Liver (tissue), 9 donors: ENCODE results near the gene SERP1. TPM values are rescaled to one million over a fixed set of nuclear protein-coding genes. Genes with fewer than 3 reads are reported as not detected.

Source experiments
- DNase-seq: peaks from one replicate; pipeline ENCODE4 v3.0.0-alpha.2; 2017; ENCODE audit warnings: low spot score
- H3K27ac ChIP-seq, 2 donors: one replicate each; pipeline ENCODE4 v1.7.0; 2013; ENCODE audit warnings: inconsistent platforms in 2 of 2, low read length in 2 of 2, control low read depth in 1 of 2, low read depth in 1 of 2, mild to moderate bottlenecking in 1 of 2
- H3K27me3 ChIP-seq, 4 donors: one replicate each; pipeline versions ENCODE4 v1.6.1 to v1.7.0; 2013; ENCODE audit warnings: low read length in 3 of 4, inconsistent platforms in 1 of 4, mild to moderate bottlenecking in 1 of 4, moderate library complexity in 1 of 4; ENCODE audit not compliant: control insufficient read depth in 4 of 4, insufficient read depth in 4 of 4
- H3K36me3 ChIP-seq, 4 donors: one replicate each; pipeline versions ENCODE4 v1.6.1 to v1.7.0; 2013; ENCODE audit warnings: low read length in 3 of 4, mild to moderate bottlenecking in 3 of 4, low read depth in 1 of 4, moderate library complexity in 1 of 4; ENCODE audit not compliant: control insufficient read depth in 4 of 4, insufficient read depth in 3 of 4
- H3K4me1 ChIP-seq, 4 donors: one replicate each; pipeline versions ENCODE4 v1.6.1 to v1.7.0; 2013; ENCODE audit warnings: low read length in 3 of 4, mild to moderate bottlenecking in 3 of 4, moderate library complexity in 1 of 4; ENCODE audit not compliant: control insufficient read depth in 4 of 4, insufficient read depth in 4 of 4
- H3K4me3 ChIP-seq, 3 donors: one replicate each; pipeline versions ENCODE4 v1.6.1 to v1.7.0; 2013; ENCODE audit warnings: low read length in 3 of 3, control low read depth in 1 of 3, low read depth in 1 of 3, mild to moderate bottlenecking in 1 of 3
- H3K9ac ChIP-seq, 2 donors: one replicate each; pipeline ENCODE4 v1.7.0; 2013; ENCODE audit warnings: low read length in 2 of 2, mild to moderate bottlenecking in 2 of 2, moderate library complexity in 2 of 2, control low read depth in 1 of 2, low read depth in 1 of 2
- H3K9me3 ChIP-seq, 4 donors: one replicate each; pipeline versions ENCODE4 v1.6.1 to v1.7.0; 2013; ENCODE audit warnings: low read length in 3 of 4; ENCODE audit not compliant: control insufficient read depth in 4 of 4
- EGR1 ChIP-seq, 2 donors: IDR thresholded peaks; 2 replicates each; pipeline ENCODE4 v1.6.1; 2016 to 2018; ENCODE audit warnings: antibody characterized with exemption in 2 of 2, low read depth in 2 of 2
- FOXA1 ChIP-seq: IDR thresholded peaks from 2 replicates; pipeline ENCODE4 v1.6.1; 2016; ENCODE audit warnings: antibody characterized with exemption
- FOXA2 ChIP-seq: IDR thresholded peaks from 2 replicates; pipeline ENCODE4 v1.6.1; 2016; ENCODE audit warnings: antibody characterized with exemption
- GABPA ChIP-seq, 2 donors: IDR thresholded peaks in 1 of 2; conservative IDR thresholded peaks in 1 of 2; 2 replicates each; pipeline ENCODE4 v1.6.1; 2016; ENCODE audit warnings: antibody characterized with exemption in 2 of 2, mild to moderate bottlenecking in 1 of 2, moderate library complexity in 1 of 2
- HNF4A ChIP-seq, 2 donors: conservative IDR thresholded peaks; 2 replicates each; pipeline ENCODE4 v1.6.1; 2016; ENCODE audit warnings: antibody characterized with exemption in 2 of 2, mild to moderate bottlenecking in 2 of 2
- HNF4G ChIP-seq: IDR thresholded peaks from 2 replicates; pipeline ENCODE4 v1.6.1; 2016; ENCODE audit warnings: antibody characterized with exemption
- JUND ChIP-seq, 2 donors: IDR thresholded peaks; 2 replicates each; pipeline ENCODE4 v1.6.1; 2016; ENCODE audit warnings: antibody characterized with exemption in 2 of 2
- NR2F2 ChIP-seq: IDR thresholded peaks from 2 replicates; pipeline ENCODE4 v1.6.1; 2016; ENCODE audit warnings: antibody characterized with exemption
- RAD21 ChIP-seq, 2 donors: IDR thresholded peaks; 2 replicates each; pipeline ENCODE4 v1.6.1; 2016; ENCODE audit warnings: antibody characterized with exemption in 2 of 2, mild to moderate bottlenecking in 2 of 2
- RXRA ChIP-seq, 2 donors: IDR thresholded peaks; 2 replicates each; pipeline ENCODE4 v1.6.1; 2017 to 2018; ENCODE audit warnings: antibody characterized with exemption in 2 of 2, mild to moderate bottlenecking in 1 of 2
- SP1 ChIP-seq: IDR thresholded peaks from 2 replicates; pipeline ENCODE4 v1.6.1; 2018; ENCODE audit warnings: antibody characterized with exemption, mild to moderate bottlenecking
- TAF1 ChIP-seq: conservative IDR thresholded peaks from 2 replicates; pipeline ENCODE4 v1.6.1; 2016; ENCODE audit warnings: antibody characterized with exemption, mild to moderate bottlenecking
- YY1 ChIP-seq: IDR thresholded peaks from 2 replicates; pipeline ENCODE4 v1.6.1; 2016; ENCODE audit warnings: antibody characterized with exemption, mild to moderate bottlenecking
- WGBS: extraction: QIAGEN DNeasy Blood & Tissue Kit; methylation state at CpG from one replicate; pipeline ENCODE4 v1.1.7; 2013; 5-methylcytosine and 5-hydroxymethylcytosine counted together
- polyA plus RNA-seq, 2 donors: library from polyadenylated mRNA; stranded (reverse) in 1 of 2; unstranded in 1 of 2; fragments of 200-250 nt in 1 of 2; fragments of >200 nt in 1 of 2; fragmentation: Nextera tagmentation in 1 of 2; extraction: Ambion mirVana in 1 of 2; gene quantifications; one replicate each; pipeline versions ENCODE4 v1.2.1 to v1.2.3, GENCODE V29; 2013 to 2015
- total RNA-seq, 2 donors: library from RNA; depleted of rRNA; stranded (reverse); fragments of >200 nt; gene quantifications; one replicate each; pipeline ENCODE4 v1.2.3, GENCODE V29; 2014
- TF ChIP-seq, protein P1 (sequence below): IDR thresholded peaks from 2 replicates; pipeline ENCODE4 v1.6.1; 2016; ENCODE audit warnings: antibody characterized with exemption
- TF ChIP-seq, protein P2 (sequence below): IDR thresholded peaks from 2 replicates; pipeline ENCODE4 v1.6.1; 2016; ENCODE audit warnings: antibody characterized with exemption
- TF ChIP-seq, protein P3 (sequence below): IDR thresholded peaks from 2 replicates; pipeline ENCODE4 v1.6.1; 2016; ENCODE audit warnings: antibody characterized with exemption
- TF ChIP-seq, protein P4 (sequence below): fragments of 150-350 bp; IDR thresholded peaks from 2 replicates; pipeline ENCODE4 v1.5.1; 2017; ENCODE audit warnings: improper control_type of control experiment, low read depth, low read length; ENCODE audit not compliant: missing input control
- donor health status: healthy.
- donor health status: healthy.
- donor health status: healthy.
- donor health status: healthy.
- donor health status: healthy.

SERP1 gene
- total and polyA plus RNA-seq, 4 donors, result 116 to 254 (median 182) TPM

DNA sequence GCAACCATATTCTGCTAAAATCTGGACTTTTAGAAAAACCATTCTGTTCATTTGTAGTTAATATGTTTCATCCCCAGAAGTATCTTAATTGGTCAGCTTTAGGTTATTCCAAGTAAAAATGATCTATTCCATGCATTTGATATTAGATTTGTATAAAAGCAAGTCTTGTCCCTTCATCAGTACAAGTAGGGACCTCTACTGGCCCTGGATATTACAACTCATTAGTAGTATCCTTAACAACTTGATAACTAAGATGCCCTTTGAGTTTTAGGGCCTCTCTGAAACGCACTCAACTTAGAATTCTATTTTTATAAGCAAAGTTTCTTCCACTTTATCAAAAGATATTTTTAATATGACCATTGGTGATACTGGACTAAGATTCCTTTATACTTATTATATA, 31.6 kb upstream of the SERP1 start:
- Histone ChIP-seq H3K9ac (no peak overlapping the region), H3K27me3 (no peaks in the 10 kb centered on the region), H3K27ac (no peak overlapping the region), H3K4me3 (no peak overlapping the region), H3K36me3 (peaks cover 8 to 38% (median 24%) of the 10 kb centered on the region in 4 donors), H3K9me3 (no peaks in the 10 kb centered on the region), H3K4me1 (no peaks in the 10 kb centered on the region)
- DNase-seq, result no peak
- WGBS, result 68% methylated on average over 1 of the region's 1 CpG
- TF ChIP-seq RAD21 (IDR thresholded peaks at IDR 0.05), result peak in 1 of 2 donors; percentile 21
- no peak for TF ChIP-seq EGR1 (IDR thresholded peaks at IDR 0.05; ENCODE audit: low read depth in 2 of 2)

DNA sequence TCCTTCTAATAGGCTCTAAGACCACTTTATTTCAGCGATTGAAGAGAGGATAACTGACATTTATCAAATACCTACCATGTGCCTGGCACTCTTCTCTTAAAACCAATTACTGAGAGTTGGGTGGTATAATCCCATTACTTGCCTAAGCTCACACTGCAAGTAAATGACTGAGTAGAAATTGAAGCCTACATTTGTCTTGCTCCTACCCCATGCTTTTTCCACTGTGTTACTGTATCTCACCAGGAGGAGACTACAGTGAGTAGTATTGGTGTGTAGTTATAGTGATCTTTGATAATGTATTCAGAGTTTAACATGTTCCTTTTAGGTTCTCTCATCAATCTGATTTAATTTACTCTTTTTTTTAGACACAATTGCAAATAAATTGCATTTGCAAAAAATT, 21.0 kb upstream of the SERP1 start:
- Histone ChIP-seq H3K4me3 (no peak overlapping the region), H3K36me3 (peaks cover 12 to 35% (median 27%) of the 10 kb centered on the region in 4 donors), H3K27me3 (no peaks in the 10 kb centered on the region), H3K27ac (no peak overlapping the region), H3K9ac (no peak overlapping the region), H3K9me3 (no peaks in the 10 kb centered on the region), H3K4me1 (no peaks in the 10 kb centered on the region)
- WGBS, result 98% methylated on average over 1 of the region's 1 CpG
- TF ChIP-seq FOXA2 (no peak), HNF4G (no peak)
- TF ChIP-seq, protein P1, sequence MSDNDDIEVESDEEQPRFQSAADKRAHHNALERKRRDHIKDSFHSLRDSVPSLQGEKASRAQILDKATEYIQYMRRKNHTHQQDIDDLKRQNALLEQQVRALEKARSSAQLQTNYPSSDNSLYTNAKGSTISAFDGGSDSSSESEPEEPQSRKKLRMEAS, result no peak
- no peak for DNase-seq

DNA sequence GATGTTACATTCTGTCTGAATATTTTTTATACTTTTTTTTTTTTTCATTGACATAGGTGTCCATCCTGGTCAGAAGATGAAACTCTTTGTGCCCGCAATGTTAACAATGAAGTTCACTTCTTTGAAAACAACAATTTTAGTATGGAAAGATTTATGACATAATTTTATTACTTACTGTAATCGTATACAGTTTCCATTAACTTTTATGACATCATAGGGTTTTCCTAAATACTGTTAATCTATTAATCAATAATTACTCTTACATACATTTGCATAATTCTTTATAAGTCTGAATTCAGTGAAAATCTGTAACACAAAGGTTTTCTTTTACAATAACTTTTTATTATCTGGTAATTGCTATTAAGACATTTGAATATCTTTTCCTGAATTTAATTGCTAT, 17.9 kb upstream of the SERP1 start:
- no peaks in the 10 kb centered on the region for H3K9me3 ChIP-seq
- H3K36me3 ChIP-seq, result peaks cover 6 to 29% (median 20%) of the 10 kb centered on the region in 4 donors
- TF ChIP-seq YY1 (no peak), SP1 (no peak), TAF1 (no peak), FOXA2 (no peak), HNF4A (conservative IDR thresholded peaks at IDR 0.05) (no peak), GABPA (IDR thresholded peaks at IDR 0.05 in 1 of 2, conservative IDR thresholded peaks at IDR 0.05 in 1 of 2) (no peak), FOXA1 (no peak)
- TF ChIP-seq, protein P2, sequence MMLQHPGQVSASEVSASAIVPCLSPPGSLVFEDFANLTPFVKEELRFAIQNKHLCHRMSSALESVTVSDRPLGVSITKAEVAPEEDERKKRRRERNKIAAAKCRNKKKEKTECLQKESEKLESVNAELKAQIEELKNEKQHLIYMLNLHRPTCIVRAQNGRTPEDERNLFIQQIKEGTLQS, result no peak
- no peaks in the 10 kb centered on the region for H3K27me3 ChIP-seq
- 77% methylated on average over 2 of the region's 2 CpGs for WGBS
- H3K4me1 ChIP-seq, result no peaks in the 10 kb centered on the region
- no peak overlapping the region for H3K4me3 ChIP-seq
- H3K9ac ChIP-seq, result no peak overlapping the region
- no peak overlapping the region for H3K27ac ChIP-seq
- DNase-seq, result no peak

DNA sequence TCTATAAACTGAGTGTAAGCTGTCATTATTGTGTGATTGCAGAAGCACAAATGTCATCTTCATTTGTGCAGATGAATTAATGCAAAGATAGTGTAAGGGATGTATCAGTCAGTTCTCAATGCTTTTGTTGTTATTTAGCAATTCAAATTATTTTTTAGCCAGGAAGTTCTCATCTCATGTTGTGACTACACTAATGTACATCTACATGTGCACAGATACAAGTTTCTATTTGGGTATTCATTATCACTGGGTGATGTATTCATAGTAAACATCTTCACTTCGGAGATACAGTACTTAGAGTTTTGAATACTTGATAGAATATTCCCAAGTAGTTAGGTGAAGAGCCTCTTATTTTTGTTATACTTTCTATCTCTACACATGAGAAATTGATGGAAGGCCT, 11.4 kb upstream of the SERP1 start:
- no peak overlapping the region for H3K4me3 ChIP-seq
- H3K9ac ChIP-seq, result no peak overlapping the region
- no peaks in the 10 kb centered on the region for H3K9me3 ChIP-seq
- DNase-seq, result no peak
- 85% methylated on average over 1 of the region's 1 CpG for WGBS
- H3K4me1 ChIP-seq, result no peaks in the 10 kb centered on the region
- no peak overlapping the region for H3K27ac ChIP-seq
- peaks cover 3 to 21% (median 17%) of the 10 kb centered on the region in 4 donors for H3K36me3 ChIP-seq
- H3K27me3 ChIP-seq, result no peaks in the 10 kb centered on the region
- TF ChIP-seq YY1, result no peak
- TF ChIP-seq, protein P3, sequence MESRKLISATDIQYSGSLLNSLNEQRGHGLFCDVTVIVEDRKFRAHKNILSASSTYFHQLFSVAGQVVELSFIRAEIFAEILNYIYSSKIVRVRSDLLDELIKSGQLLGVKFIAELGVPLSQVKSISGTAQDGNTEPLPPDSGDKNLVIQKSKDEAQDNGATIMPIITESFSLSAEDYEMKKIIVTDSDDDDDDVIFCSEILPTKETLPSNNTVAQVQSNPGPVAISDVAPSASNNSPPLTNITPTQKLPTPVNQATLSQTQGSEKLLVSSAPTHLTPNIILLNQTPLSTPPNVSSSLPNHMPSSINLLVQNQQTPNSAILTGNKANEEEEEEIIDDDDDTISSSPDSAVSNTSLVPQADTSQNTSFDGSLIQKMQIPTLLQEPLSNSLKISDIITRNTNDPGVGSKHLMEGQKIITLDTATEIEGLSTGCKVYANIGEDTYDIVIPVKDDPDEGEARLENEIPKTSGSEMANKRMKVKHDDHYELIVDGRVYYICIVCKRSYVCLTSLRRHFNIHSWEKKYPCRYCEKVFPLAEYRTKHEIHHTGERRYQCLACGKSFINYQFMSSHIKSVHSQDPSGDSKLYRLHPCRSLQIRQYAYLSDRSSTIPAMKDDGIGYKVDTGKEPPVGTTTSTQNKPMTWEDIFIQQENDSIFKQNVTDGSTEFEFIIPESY, result no peak
- TF ChIP-seq GABPA (IDR thresholded peaks at IDR 0.05 in 1 of 2, conservative IDR thresholded peaks at IDR 0.05 in 1 of 2), result no peak
- no peak for TF ChIP-seq EGR1 (IDR thresholded peaks at IDR 0.05; ENCODE audit: low read depth in 2 of 2)
- no peak for TF ChIP-seq SP1
- TF ChIP-seq HNF4A (conservative IDR thresholded peaks at IDR 0.05), result no peak
- TF ChIP-seq, protein P2, result no peak
- TF ChIP-seq RAD21 (IDR thresholded peaks at IDR 0.05), result no peak
- no peak for TF ChIP-seq NR2F2
- no peak for TF ChIP-seq JUND (IDR thresholded peaks at IDR 0.05)
- no peak for TF ChIP-seq RXRA (IDR thresholded peaks at IDR 0.05)
- no peak for TF ChIP-seq TAF1
- TF ChIP-seq, protein P4, sequence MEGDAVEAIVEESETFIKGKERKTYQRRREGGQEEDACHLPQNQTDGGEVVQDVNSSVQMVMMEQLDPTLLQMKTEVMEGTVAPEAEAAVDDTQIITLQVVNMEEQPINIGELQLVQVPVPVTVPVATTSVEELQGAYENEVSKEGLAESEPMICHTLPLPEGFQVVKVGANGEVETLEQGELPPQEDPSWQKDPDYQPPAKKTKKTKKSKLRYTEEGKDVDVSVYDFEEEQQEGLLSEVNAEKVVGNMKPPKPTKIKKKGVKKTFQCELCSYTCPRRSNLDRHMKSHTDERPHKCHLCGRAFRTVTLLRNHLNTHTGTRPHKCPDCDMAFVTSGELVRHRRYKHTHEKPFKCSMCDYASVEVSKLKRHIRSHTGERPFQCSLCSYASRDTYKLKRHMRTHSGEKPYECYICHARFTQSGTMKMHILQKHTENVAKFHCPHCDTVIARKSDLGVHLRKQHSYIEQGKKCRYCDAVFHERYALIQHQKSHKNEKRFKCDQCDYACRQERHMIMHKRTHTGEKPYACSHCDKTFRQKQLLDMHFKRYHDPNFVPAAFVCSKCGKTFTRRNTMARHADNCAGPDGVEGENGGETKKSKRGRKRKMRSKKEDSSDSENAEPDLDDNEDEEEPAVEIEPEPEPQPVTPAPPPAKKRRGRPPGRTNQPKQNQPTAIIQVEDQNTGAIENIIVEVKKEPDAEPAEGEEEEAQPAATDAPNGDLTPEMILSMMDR, result no peak
- no peak for TF ChIP-seq HNF4G
- TF ChIP-seq, protein P1, result no peak
- TF ChIP-seq FOXA2, result no peak
